GM18858 (cell line): ENCODE measurements around the gene BACH2.

Source experiments
- ATAC-seq: cut with Tn5 transposase; IDR thresholded peaks from one replicate; pipeline ENCODE4 v1.9.1; 2021; ENCODE audit not compliant: unreplicated experiment

Gene BACH2

DNA sequence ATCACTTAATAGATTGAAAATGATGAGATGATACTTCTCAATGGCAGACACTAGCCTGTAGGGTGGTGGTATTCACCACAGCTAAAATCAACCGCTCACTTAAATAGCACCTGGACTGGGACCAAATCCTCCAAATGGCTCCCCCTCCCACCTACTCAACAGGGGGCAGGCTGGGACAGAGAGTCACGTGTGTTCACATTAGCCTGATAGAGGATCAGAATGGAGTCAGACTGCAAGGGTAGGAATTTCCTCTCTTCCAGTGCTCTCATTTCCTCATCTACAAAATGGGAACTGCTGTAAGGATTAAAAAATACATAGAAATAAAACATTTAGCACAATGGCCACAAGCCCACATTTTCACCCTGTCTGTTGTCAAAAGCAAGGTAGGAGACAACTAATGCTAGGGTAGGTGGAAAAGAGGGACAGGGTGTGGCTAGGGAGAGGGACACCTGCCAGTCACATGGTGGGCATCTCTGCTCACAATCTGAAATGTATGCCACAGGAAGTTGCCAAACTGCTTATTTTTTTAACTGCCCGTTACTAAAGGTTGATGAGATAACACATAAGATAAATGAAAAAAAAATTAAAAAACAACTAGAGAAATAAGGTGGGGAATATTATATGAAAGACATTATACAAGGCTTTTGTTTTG lies 55.3 kb downstream of the BACH2 start:
- ATAC-seq: no peak

DNA sequence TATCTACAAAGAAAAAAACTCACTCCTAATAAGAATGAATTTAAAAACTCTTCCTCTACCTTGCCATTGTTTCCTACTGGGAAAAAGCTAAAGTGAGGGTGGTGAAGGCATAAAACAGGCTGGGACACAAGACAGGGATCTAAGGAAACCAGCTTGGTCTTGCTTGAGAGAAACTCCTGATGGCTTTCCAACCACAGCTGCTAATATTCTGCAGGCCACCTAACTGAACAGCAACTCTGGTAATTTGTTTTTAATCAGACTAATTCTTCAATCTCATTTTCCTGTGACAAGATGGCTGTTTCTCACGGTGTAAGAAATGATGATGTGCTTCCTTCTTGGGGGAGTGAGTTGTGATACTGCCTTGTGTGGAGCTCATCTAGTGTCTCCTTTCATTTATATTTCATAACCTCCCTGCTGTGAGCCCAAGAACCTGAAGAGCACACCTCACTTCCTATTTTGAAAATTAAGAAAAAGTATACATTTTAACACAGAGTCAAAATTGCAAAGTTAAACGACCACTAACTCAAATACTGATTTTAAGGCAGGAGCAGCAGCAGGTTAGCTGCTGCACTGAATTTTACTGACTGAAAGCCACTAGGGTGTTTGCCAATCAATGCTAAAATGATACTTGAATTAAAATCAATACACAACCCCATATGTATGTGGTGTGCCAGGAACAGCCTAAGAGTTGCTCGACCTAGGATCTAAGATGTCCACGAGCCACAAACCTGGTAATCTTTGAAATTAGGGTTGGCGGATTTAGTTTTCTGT lies 58.0 kb downstream of the BACH2 start:
- no peak for ATAC-seq

DNA sequence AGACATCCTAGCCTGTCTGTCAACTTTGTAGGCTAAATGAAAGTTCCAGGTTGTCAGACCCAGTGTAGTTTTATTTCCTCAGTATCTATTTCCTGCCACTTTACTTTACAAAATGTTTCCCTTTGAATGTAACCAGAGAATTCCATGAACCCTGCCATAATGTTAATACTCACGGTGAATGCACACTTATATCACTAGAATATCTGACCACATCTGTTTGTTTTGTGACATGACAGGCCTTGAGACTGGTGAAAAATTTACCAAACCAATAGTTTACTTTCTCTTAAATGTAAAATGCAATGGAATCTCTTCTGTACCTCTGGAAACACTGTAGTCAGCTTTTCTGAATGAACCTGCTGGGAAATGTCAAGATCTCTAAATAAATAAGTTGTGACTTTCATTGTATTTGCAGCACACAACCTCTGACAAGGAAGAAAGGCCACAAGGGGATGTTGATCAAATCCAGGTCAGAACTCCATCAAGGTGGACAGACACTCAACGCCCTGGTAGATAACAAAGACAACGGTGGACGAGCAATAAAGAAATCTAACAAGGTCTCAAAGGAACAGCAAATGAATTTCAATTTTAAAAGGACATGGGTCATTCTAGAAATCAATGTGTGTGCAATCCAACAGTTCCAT lies 59.2 kb downstream of the BACH2 start:
- no peak for ATAC-seq

DNA sequence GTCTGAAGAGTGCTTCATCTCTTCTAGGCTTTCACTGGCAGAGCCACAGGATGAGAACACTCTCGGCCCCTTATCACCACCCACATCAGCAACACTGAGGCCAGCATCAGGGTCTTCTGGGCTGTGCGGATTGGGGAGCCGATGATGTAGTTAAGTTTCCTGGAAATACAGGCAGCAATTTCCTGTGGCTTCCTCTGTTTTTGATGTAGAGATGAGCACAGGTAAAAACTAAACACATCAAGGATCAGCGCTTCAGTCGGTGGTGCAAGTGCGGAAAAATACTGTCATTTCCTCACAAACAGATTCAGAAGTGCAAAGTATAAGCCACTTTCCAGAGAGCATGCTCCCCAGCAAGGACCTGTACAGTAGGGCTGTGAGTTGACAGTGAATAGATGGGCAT lies 62.6 kb downstream of the BACH2 start:
- no peak for ATAC-seq

DNA sequence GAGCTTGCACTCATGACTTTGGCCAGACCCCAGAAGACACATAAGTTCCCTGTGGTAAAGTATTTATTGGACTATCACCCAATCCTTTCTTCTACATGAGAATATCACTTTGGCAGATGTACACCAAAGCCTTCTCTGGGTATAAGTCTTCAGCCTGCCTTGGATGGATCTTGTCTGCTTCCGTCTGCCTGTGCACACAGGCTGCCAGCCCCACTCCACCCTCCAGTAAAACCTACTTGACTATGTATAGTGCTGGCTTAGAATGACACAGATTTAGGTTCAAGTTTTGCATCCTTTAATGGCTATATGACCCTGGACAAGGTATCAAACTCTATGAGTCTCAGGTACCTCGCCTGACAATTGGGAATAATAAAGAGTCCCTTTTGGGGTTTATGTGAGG lies 63.4 kb downstream of the BACH2 start:
- no peak for ATAC-seq

DNA sequence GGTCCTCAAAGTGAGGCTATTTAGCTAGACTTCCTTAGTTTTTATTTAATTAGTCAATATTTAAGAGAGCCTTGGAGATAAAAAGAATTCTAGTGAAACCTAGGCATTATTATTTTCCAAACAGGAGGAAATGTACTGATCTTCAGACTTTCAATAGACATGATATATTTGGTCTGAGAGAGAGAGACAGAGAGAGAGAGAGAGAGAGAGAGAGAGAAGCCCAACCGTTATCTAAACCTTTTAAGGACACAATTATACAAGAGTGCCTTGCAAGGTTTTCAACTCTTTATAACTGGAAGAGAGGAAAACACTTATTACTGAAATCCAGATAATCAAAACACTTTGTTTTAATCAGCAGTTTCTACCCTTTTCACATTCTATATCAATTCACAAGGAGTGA lies 64.8 kb downstream of the BACH2 start:
- no peak for ATAC-seq

DNA sequence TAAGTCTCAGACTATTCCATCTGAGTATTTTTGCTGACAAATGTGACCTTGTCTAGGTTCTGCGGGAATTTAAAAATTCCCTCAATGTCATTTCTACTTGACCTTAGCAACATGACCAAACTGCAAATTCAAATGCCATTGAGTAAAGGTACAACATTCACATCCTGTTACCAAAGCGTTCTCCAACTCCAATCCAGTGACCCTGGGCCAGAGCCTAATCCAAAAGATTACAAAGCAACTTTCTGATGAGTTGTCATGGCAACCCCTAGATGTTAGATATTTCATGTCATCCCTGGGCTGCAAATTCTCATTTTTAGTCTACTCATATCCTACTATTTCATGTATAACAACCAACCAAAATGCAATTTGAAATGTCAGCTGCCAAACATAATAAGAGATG lies 65.3 kb downstream of the BACH2 start:
- ATAC-seq: no peak

DNA sequence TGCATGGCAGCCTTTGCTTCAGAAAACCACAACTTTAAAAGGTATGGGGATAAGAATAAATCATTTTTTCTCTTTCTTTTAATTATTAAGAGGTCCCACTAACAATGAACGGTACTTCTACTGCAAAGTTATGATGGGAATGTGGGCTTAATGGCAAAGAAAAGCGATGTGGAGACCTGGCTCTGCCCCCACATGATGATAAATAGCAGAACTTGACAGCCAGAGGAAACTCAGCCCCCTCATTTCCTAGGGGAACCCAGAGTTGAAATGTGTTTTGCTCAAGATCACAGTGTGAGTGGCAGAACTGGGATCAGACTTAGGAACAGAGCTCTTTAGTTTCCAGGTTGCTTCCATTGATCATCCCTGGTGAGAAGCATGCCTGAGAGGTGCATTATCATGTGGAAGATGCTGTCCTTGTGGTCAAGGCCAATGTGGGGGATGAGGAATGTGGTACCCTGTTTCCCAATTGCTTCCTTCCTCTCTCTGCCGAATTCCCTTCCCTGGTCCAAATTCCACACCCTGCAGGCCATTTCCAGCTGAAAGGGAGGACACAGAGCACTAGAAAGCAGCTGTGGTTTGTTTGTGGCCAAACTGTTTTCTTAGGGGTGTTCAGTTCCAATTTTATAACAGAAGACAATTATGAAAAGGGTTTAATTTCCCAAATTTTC lies 66.0 kb downstream of the BACH2 start:
- no peak for ATAC-seq

DNA sequence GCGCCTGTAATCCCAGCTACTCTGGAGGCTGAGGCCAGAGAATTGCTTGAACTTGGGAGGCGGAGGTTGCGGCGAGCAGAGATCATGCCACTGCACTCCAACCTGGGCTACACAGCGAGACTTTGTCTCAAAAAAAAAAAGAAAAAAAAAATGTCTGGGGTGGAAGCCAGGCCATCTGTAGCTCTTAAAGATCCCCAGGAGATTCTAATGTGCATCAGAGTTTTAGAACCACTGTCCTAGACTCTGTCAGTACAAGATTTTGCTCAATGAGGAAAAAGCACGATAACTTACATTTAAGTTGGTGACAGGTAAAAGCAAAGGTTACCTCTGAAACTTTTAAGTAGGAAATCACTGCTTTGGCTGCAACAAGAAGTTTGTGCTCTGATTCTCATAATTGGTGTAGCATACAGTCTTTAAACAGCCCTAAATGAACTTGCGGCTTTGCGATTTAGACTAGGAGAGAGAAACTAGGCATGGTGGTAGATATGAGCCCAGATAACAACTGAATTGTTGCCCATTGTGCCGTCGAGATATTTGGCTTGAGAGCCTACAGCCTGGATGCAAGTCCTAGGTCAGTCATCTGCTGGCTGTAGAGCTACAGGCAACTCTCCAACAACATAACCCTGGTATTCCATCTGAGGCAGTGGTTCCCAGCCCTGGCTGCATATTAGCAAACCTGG lies 67.2 kb downstream of the BACH2 start:
- no peak for ATAC-seq

DNA sequence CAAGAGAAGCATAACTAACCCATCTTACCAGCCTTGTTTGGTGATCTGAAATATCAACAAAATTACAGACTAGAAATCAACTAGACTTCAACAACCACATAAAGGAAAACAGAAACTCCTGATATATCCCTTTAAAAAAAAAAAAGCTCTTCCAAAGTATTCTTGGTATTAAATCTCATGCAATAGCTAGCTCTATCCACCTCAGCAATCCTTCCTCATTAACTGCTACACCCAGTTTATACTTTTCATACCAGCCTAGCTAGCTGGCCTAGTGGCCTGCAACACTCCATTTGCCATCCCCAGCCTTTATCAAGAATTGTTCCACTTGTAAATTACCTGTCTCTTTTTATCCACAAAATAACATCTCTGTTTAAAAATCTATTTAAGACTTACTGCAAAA lies 69.0 kb downstream of the BACH2 start:
- no peak for ATAC-seq

DNA sequence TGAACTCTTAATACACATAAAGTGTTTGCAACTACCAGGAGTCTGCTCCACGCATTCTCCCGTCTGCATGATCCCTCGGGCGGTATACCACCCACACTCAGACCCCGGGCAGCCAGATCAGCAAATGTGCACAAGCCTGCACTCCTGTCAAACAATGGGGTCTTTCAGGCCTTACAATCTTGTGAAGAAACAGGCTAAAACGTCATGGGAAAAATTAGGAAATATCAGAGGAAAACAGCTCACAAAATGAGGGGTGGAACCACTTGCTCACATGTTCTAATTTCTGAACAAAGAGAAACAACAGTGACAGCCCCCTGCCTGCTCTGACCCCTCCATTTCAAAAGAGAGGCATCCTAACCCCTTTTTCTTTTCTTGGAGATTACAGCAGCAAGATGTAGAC lies 69.4 kb downstream of the BACH2 start:
- no peak for ATAC-seq

DNA sequence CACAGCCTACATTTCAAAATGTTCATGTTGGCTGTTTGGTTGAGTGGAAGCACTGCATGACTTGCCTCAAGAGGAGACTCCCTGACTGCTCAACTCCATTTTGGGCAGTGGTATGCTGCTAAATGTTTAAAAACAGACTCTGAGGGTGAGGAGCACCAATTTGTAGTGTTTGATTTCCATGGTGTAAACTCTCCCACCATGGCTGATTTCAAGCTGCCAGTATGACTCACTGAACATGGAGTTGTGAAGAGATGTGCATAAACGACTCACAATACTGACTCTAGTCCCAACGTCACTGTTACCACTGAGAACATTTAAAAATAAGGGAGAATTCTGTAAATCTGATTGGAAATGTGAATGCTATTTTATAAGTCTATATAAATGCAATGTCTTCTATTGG lies 70.4 kb downstream of the BACH2 start:
- no peak for ATAC-seq

DNA sequence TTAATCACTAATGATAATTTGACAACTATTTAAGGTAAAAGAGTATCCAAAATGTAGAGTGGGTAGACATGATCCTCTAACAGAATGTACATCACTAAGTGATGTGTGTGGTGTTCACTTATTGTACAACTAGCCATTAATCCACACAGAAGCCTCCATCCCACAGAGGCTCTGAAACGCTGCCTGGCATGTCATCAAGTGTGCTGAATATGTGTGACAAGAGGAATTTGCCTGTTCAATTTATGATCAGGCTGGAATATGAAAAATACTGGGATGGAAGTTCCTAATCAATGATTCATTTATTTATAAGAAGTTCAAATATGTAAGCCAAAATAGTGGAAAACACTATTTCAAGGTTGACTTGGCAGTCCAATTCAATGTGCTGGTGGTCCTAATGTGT lies 72.4 kb downstream of the BACH2 start:
- ATAC-seq: no peak

DNA sequence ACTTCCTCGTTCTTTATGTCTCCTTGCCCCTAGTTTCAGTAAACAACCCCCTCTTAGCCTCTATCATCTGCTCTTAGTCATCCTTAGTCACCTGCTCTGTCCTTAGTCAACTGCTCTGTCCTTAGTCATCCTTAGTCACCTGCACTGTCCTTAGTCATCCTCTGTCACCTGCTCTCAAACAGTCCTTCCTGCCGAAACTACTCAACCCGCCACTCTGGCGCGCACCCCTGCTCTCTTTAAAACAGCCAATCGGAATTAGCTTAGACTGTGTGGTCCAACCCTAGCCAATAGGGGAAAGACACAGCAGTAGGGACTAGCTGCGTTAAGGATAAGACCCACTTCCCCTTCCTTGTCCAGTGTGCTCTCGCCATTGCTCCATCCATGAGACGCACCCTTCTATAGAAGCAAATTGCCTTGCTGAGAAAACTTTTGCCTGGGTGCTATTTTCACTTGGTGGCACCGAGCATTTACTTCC lies 73.9 kb downstream of the BACH2 start:
- ATAC-seq: no peak

DNA sequence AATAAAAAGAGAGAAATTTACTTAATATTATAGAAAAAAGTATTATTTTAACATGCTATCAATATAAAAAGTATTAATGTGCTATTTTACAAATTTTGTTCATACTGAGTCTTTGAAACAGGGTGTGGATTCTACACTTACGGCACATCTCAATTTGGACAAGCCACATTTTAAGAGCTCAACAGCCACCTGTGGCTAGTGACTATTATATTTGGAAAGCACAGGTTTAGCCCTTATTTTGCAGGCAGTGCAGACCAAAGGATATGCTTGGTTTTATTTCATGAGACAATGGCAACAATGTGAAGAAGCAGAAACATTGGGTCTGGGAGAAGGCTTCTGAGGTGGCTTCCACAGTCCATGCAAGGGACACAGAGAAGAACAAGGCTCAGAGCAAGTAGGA lies 74.6 kb downstream of the BACH2 start:
- no peak for ATAC-seq

DNA sequence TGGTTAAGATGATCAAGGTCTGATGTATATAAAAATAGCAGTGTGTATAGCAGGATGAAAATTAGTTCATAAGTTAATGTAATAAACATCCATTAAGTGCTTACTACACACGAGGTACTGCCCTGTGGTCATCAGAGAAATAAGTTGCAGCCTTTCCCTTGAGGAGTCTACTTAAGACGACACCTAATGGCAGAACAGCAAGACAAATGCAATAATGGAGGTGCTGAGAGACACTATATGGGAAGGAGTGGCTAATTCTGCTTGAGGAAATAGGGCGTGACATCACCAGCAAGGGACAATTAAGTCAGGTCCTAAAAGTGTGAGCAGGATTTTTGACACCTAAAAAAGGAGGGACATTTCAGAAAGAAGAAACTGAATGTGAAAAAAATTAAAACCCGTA lies 75.2 kb downstream of the BACH2 start:
- no peak for ATAC-seq

DNA sequence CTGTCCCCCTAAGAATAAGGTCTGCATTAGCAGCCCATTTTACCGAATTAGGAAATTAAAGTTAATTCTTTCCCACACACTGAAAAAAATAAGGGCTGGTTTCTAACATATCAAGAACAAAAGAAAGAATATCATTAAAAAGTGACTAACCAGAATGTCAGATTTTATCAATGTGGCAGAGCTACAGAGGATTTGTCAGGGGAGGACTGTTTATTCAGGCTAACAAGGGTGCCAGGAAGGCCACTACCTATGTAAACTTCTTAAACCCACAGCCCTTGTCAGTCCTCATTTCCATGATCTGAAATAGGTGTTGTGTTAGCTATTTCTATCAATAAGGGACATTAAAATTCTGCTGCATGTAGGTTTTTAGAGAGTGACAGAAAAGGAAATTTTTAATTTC lies 76.4 kb downstream of the BACH2 start:
- ATAC-seq: no peak

DNA sequence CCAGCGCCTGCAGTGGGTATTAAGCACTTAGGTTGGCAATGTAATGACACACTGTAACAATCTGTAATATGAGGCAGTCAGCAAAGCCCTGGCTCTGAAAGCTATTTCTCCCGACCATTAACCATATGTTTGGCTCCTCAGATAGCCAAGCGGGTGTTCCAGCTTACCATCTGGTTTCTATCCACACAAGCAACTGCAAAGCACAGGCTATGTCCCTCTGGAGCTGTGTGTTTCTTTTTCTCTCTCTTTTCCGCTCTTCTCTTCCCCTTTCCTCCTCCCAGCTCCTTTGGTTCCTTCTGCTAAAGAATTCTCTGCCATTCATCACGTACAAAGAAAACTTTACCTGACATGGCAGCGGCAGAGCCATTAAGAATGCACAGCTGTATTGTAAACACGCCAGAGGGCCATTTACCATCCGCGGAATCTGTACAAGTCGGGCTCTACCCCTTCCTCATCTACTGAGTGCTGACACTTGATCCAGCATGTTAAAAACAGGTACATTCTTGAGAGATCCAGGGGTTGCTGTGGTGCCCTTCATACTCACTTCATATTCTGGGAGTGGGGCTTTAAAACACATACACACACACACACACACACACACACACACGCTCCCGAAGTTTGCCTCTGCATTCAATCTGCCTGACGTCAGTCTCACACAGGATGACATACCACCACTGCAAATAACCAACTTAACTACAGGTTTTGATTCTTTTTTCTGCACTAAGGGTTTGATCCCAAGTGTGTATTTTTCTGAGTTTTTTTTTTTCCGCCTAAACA lies 77.2 kb downstream of the BACH2 start:
- ATAC-seq: no peak

DNA sequence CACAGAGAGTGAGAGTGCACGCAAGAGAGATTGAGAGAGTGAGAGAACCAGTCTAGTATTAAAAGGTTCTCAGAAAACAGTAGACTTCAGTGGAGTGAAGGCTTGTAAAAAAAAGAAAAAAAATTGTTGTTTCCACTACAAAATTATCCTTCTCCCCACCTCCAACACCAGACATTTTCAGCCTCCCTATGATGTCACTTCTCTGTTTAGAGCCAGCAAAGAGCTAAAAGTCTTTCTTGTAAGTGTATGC lies 77.8 kb downstream of the BACH2 start:
- ATAC-seq: no peak

DNA sequence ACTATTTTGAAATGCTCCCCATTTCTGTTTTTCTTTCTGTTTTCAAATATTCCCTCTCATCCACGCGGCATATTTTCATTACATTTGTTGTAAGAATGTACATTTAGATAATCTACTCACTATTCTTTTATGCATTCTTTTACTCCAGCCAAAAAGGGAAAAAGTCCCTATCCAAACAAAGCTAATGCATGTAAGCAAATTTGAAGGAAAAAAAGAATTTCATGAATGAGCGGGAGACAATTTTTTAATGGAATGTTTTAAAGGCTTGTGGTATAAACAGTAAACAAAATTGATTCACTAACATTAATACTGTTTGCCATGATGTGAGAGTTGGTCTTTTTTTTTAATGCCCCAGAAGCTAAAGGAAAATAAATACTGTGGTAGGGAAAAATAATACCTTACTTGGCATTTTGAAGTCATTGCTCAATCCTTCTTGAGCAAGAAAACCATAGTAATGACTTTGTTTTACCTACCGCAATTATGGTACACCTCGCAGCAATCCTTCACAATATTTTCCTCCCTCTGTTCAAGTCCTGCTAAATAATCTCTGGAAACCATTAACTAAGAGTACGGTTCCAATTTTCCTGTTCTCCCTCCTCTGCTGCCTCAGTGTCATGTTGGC lies 79.0 kb downstream of the BACH2 start:
- ATAC-seq: no peak
